HCT116 (cell line): ENCODE measurements around the gene FAM240B. TPM values are rescaled to one million over a fixed set of nuclear protein-coding genes. Genes with fewer than 3 reads are reported as not detected.

Experiments
- ATAC-seq: fragments of 200-7000 bp; cut with Tn5 transposase; 2 replicates; pipeline ENCODE4 v1.9.1; 2020; ENCODE audit warnings: mild to moderate bottlenecking, moderate library complexity
- BruUV-seq: library from RNA; stranded (reverse); fragments of 400-500 nt; replicated peaks from 2 replicates; lab custom pipeline; 2021; lab: Mats Ljungman, UMichigan
- CTCF ChIA-PET: fragments of 300-600 bp; sonication (Branson Sonifier 250); formaldehyde crosslinking; loops from one replicate; lab custom pipeline; 2021; ENCODE audit warnings: antibody characterized with exemption; lab: Charles Lee
- POLR2A ChIA-PET: fragments of 300-600, 350-600 bp; sonication (Branson Sonifier 250); formaldehyde crosslinking; loops from one replicate; lab custom pipeline; 2021; ENCODE audit warnings: antibody characterized with exemption; lab: Charles Lee
- RAD21 ChIA-PET, 2 experiments: fragments of 300-600 bp; sonication (Branson Sonifier 250); formaldehyde crosslinking; loops; one replicate each; lab custom pipeline; 2023; ENCODE audit warnings: low total read pairs in 2 of 2; ENCODE audit not compliant: uncharacterized antibody in 2 of 2, unreplicated experiment in 2 of 2, low non-redundant PET in 1 of 2; lab: Charles Lee
- DNase-seq: peaks from one replicate; pipeline ENCODE4 v3.0.0-alpha.2; 2010; ENCODE audit warnings: low read depth, low spot score
- H2AFZ ChIP-seq: fragments of 200-600 bp; shearing (Covaris generic), sonication (generic); 2 replicates; pipeline ENCODE4 v1.6.1; 2017; ENCODE audit warnings: low read depth, mixed run types, mixed read lengths, antibody characterized with exemption, low read length; ENCODE audit not compliant: poor library complexity, severe bottlenecking
- H3K27ac ChIP-seq: 2 replicates; pipeline ENCODE4 v1.5.1; 2012; ENCODE audit warnings: low read depth, low read length
- H3K27me3 ChIP-seq: fragments of 200-600 bp; sonication (generic); 2 replicates; pipeline ENCODE4 v1.6.1; 2016; ENCODE audit warnings: mixed run types, low read length, mixed read lengths; ENCODE audit not compliant: insufficient read depth
- H3K36me3 ChIP-seq, 2 experiments: fragments of 200-500 bp in 1 of 2; fragments of 200-600 bp in 1 of 2; sonication (Bioruptor generic) in 1 of 2; sonication (generic) in 1 of 2; 2 replicates each; pipeline versions ENCODE4 v1.5.1 to v1.6.1; 2014 to 2016; ENCODE audit warnings: low read length in 2 of 2, inconsistent platforms in 1 of 2, mixed read lengths in 1 of 2, mixed run types in 1 of 2; ENCODE audit not compliant: insufficient read depth in 2 of 2, control insufficient read depth in 1 of 2
- H3K4me1 ChIP-seq, 2 experiments: fragments of 200-600 bp in 1 of 2; sonication (generic) in 1 of 2; 2 replicates each; pipeline versions ENCODE4 v1.5.1 to v1.6.1; 2012 to 2017; ENCODE audit warnings: low read length in 2 of 2, inconsistent platforms in 1 of 2, mild to moderate bottlenecking in 1 of 2, mixed read lengths in 1 of 2, mixed run types in 1 of 2, moderate library complexity in 1 of 2; ENCODE audit not compliant: insufficient read depth in 2 of 2, control insufficient read depth in 1 of 2
- H3K4me2 ChIP-seq: fragments of 200-600 bp; sonication (generic); 2 replicates; pipeline ENCODE4 v1.6.1; 2017; ENCODE audit warnings: mixed run types, low read length, mixed read lengths
- H3K4me3 ChIP-seq, 2 experiments: fragments of 200-600 bp in 1 of 2; sonication (generic) in 1 of 2; replicated peaks in 1 of 2; 2 replicates each; pipeline ENCODE4 v1.5.1; 2011 to 2016; ENCODE audit warnings: low read length in 2 of 2, control low read depth in 1 of 2, low read depth in 1 of 2, mild to moderate bottlenecking in 1 of 2, mixed read lengths in 1 of 2, mixed run types in 1 of 2
- H3K79me2 ChIP-seq: fragments of 200-600 bp; sonication (generic); 2 replicates; pipeline ENCODE4 v1.6.1; 2017; ENCODE audit warnings: mild to moderate bottlenecking, mixed run types, low read length, moderate library complexity, mixed read lengths; ENCODE audit not compliant: insufficient read depth
- H3K9ac ChIP-seq: fragments of 200-600 bp; sonication (generic); 2 replicates; pipeline ENCODE4 v1.6.1; 2016; ENCODE audit warnings: low read length, mixed read lengths
- H3K9me2 ChIP-seq: fragments of 200-600 bp; sonication (generic), shearing (Covaris generic); 2 replicates; pipeline ENCODE4 v1.6.1; 2017; ENCODE audit warnings: mixed run types, mild to moderate bottlenecking, moderate library complexity; ENCODE audit not compliant: insufficient read depth
- H3K9me3 ChIP-seq, 2 experiments: fragments of 200-500 bp in 1 of 2; fragments of 200-600 bp in 1 of 2; sonication (Bioruptor generic) in 1 of 2; sonication (generic) in 1 of 2; 2 replicates each; pipeline ENCODE4 v1.6.1; 2014 to 2017; ENCODE audit warnings: low read length in 2 of 2, mixed read lengths in 2 of 2, inconsistent platforms in 1 of 2, low read depth in 1 of 2, mild to moderate bottlenecking in 1 of 2, mixed run types in 1 of 2, moderate library complexity in 1 of 2; ENCODE audit not compliant: control insufficient read depth in 1 of 2, insufficient read depth in 1 of 2
- H4K20me1 ChIP-seq: fragments of 200-600 bp; sonication (generic), shearing (Covaris generic); 2 replicates; pipeline ENCODE4 v1.6.1; 2017; ENCODE audit warnings: mixed run types, mild to moderate bottlenecking, moderate library complexity; ENCODE audit not compliant: insufficient read depth
- CEBPB ChIP-seq: IDR thresholded peaks from 2 replicates; pipeline ENCODE4 v1.6.1; 2012; ENCODE audit warnings: low read depth
- EGR1 ChIP-seq: IDR thresholded peaks from 2 replicates; pipeline ENCODE4 v1.6.1; 2012; ENCODE audit warnings: low read depth
- EZH2phosphoT487 ChIP-seq: fragments of 200-600 bp; IDR thresholded peaks from 2 replicates; pipeline ENCODE4 v1.6.1; 2018; ENCODE audit warnings: antibody characterized with exemption, borderline replicate concordance
- POLR2AphosphoS5 ChIP-seq: IDR thresholded peaks from 2 replicates; pipeline ENCODE4 v1.6.1; 2011; ENCODE audit warnings: mild to moderate bottlenecking, low read depth, low read length, moderate library complexity
- SP1 ChIP-seq: IDR thresholded peaks from 2 replicates; pipeline ENCODE4 v1.6.1; 2012; ENCODE audit warnings: low read depth
- SRF ChIP-seq: IDR thresholded peaks from 2 replicates; pipeline ENCODE4 v1.6.1; 2012; ENCODE audit warnings: low read depth
- YY1 ChIP-seq: IDR thresholded peaks from 2 replicates; pipeline ENCODE4 v1.6.1; 2011; ENCODE audit warnings: low read length, low read depth, moderate library complexity, mild to moderate bottlenecking; ENCODE audit not compliant: insufficient replicate concordance; ENCODE audit errors: extremely low read depth
- intact Hi-C: fragments of 100-400 bp; cut with micrococcal nuclease; formaldehyde crosslinking; loops from 2 replicates; pipeline ENCODE4 v1.10.0; 2022
- total RNA-seq: library from RNA; stranded (reverse); gene quantifications from one replicate; pipeline ENCODE4 v1.2.1, GENCODE V29; 2021; ENCODE audit not compliant: unreplicated experiment
- TF ChIP-seq, protein P1 (sequence below): IDR thresholded peaks from 2 replicates; pipeline ENCODE4 v1.6.1; 2012

FAM240B gene
- total RNA-seq, 1 experiment from 2014 or later: not detected

DNA sequence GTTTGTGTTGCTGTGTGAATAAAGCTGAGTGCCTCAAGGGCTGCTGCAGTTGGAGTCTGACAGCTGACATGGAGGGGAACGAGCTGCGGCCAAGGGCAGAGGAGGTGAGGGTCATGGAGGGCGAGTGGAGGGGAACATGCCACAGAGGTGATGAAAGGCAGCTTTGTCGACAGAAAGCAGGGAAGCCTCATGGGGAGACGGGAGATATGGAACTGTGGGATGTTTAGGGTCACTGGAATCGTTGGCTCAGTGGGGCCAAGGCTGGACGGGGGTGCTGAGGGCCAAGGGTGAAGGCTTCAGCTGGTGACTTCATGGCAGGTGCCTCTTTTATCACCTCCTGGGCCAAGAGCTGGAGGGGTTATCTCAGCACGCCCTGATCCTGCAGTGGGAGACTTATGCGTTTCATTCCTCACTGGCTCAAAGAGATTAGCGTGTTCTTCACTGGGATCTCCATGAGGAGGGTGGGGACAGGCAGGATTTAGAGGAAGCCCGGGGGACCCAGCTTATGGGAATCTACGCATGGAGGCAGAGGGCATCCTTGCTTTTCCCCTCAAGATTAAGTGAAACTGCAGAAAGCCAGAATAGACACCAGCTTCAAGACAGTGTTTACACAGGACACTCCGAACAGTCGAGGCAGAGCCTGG is 42.2 kb downstream of the FAM240B start:
- no peak overlapping the region for H2AFZ ChIP-seq
- no peak overlapping the region for H3K9ac ChIP-seq
- H3K79me2 ChIP-seq: no peaks in the 10 kb centered on the region
- ChIA-PET CTCF (no interaction called here), POLR2A (no interaction called here), RAD21 (no interaction called here)
- ATAC-seq (no peak), DNase-seq (no peak)
- peaks cover 19 to 23% of the 10 kb centered on the region in 2 experiments for H3K4me1 ChIP-seq
- no peaks in the 10 kb centered on the region for H3K9me2 ChIP-seq
- H3K27ac ChIP-seq: no peak overlapping the region
- H3K4me2 ChIP-seq: no peak overlapping the region
- no peaks in the 10 kb centered on the region; the same call in 1 of the 2 replicates for H3K27me3 ChIP-seq
- no TSS peak for BruUV-seq
- H3K36me3 ChIP-seq: no peaks in the 10 kb centered on the region
- H4K20me1 ChIP-seq: no peaks in the 10 kb centered on the region
- no peak overlapping the region for H3K4me3 ChIP-seq
- TF ChIP-seq, protein P1, sequence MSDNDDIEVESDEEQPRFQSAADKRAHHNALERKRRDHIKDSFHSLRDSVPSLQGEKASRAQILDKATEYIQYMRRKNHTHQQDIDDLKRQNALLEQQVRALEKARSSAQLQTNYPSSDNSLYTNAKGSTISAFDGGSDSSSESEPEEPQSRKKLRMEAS: no peak
- TF ChIP-seq POLR2AphosphoS5: no peak
- no peak for TF ChIP-seq SP1
- TF ChIP-seq SRF: no peak
- TF ChIP-seq YY1: no peak
- no peak for TF ChIP-seq EZH2phosphoT487
- TF ChIP-seq EGR1: no peak
- intact Hi-C loops: no loop called here
- H3K9me3 ChIP-seq: no peaks in the 10 kb centered on the region

DNA sequence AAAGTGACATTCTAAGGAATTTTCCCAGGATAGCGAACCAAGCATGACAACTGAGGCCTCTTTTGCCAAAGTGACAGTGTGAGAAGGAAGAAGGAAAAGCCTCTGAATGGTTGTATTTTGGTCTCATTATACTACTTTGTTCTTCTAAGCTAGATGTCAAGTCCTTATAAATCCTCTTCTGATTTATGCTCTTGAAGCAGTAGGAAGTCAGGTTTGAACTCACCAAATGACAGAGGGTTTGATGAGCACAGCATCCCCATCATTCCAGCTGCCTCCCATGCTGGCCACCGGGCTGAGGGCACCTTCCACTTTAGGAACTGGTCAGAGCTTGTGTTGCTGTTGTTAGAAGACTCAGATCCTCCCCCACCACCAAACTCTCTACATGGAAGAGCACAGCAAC is 44.1 kb downstream of the FAM240B start:
- H3K27me3 ChIP-seq: no peaks in the 10 kb centered on the region; the same call in 1 of the 2 replicates
- POLR2A ChIA-PET: no interaction called here
- H3K9ac ChIP-seq: no peak overlapping the region
- BruUV-seq: no TSS peak
- H3K27ac ChIP-seq: no peak overlapping the region
- no peaks in the 10 kb centered on the region for H4K20me1 ChIP-seq
- no peaks in the 10 kb centered on the region for H3K79me2 ChIP-seq
- ATAC-seq: no peak
- no peak for DNase-seq
- H3K4me2 ChIP-seq: no peak overlapping the region
- RAD21 ChIA-PET: no interaction called here
- no peaks in the 10 kb centered on the region for H3K9me2 ChIP-seq
- H3K9me3 ChIP-seq: no peaks in the 10 kb centered on the region
- no peak for TF ChIP-seq CEBPB
- peaks cover 17 to 21% of the 10 kb centered on the region in 2 experiments for H3K4me1 ChIP-seq
- H3K36me3 ChIP-seq: no peaks in the 10 kb centered on the region
- CTCF ChIA-PET: interaction anchor here (1.1 kb wide), 1 partner anchor 33 kb away, joined by 3 read pairs; no protein-coding TSS in a partner anchor
- H2AFZ ChIP-seq: no peak overlapping the region
- no peak overlapping the region for H3K4me3 ChIP-seq
- intact Hi-C loops: loop anchor here (2.0 kb wide), 1 partner anchor 17 kb away; no protein-coding TSS in a partner anchor
